ENCODE results near the gene AMPD2. TPM values are rescaled to one million over a fixed set of nuclear protein-coding genes. Genes with fewer than 3 reads are reported as not detected.
A peak's percentile ranks its signal among the peaks of the same experiment; 100 is the strongest.

Gene AMPD2
- total and polyA plus RNA-seq, 9 of the 15 experiments (the other 6 are each of a cell fraction or from before 2014, with no cell fraction given) = 2.0 to 77.7 (median 28.2) TPM

DNA sequence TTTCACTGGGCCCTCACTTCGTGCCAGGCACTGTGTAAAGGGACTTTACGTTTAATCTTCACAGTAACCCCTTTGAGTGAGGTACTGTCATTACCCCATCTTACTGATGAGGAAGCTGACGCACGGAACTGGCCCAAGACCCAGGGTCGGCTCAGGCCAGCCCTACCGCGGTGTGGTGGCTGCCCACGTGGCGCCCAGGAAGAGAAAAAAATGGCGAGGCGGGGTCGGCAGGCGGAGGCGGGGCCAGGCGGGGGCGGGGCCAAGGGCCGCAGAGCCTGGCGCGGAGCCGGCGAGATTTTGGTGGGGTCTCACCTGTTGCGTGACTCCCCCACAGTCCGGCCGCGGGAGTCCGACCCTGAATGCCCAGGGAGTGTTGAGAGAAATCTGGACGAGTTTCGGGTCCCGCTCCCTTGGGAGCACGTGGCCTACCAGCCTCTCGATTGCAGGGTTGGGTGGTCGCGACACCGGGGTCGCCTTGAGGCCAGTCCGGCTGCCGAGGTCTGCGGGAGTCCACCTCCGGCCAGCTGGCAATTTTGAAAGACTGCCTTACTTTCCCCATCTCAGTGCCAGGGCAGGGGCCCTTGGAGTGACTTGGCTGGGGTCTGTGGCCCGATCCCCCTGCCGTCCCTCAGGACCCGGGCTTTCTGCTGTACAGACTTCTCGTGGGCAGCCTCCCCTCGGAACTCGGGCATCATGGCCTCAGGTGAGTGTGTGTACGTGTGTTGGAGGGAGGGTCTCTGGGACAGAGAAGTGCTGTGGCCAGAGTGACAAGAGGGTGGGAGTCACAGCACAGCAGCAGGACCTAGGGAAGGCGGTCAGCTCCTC is at the start of gene AMPD2, which contains the start of gene GNAT2 (continued):
- TF ChIP-seq, protein P1, sequence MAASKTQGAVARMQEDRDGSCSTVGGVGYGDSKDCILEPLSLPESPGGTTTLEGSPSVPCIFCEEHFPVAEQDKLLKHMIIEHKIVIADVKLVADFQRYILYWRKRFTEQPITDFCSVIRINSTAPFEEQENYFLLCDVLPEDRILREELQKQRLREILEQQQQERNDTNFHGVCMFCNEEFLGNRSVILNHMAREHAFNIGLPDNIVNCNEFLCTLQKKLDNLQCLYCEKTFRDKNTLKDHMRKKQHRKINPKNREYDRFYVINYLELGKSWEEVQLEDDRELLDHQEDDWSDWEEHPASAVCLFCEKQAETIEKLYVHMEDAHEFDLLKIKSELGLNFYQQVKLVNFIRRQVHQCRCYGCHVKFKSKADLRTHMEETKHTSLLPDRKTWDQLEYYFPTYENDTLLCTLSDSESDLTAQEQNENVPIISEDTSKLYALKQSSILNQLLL (CRISPR knock-in tag; IDR thresholded peaks at IDR 0.05; ENCODE audit: borderline replicate concordance) = no peak
- TF ChIP-seq, protein P2, sequence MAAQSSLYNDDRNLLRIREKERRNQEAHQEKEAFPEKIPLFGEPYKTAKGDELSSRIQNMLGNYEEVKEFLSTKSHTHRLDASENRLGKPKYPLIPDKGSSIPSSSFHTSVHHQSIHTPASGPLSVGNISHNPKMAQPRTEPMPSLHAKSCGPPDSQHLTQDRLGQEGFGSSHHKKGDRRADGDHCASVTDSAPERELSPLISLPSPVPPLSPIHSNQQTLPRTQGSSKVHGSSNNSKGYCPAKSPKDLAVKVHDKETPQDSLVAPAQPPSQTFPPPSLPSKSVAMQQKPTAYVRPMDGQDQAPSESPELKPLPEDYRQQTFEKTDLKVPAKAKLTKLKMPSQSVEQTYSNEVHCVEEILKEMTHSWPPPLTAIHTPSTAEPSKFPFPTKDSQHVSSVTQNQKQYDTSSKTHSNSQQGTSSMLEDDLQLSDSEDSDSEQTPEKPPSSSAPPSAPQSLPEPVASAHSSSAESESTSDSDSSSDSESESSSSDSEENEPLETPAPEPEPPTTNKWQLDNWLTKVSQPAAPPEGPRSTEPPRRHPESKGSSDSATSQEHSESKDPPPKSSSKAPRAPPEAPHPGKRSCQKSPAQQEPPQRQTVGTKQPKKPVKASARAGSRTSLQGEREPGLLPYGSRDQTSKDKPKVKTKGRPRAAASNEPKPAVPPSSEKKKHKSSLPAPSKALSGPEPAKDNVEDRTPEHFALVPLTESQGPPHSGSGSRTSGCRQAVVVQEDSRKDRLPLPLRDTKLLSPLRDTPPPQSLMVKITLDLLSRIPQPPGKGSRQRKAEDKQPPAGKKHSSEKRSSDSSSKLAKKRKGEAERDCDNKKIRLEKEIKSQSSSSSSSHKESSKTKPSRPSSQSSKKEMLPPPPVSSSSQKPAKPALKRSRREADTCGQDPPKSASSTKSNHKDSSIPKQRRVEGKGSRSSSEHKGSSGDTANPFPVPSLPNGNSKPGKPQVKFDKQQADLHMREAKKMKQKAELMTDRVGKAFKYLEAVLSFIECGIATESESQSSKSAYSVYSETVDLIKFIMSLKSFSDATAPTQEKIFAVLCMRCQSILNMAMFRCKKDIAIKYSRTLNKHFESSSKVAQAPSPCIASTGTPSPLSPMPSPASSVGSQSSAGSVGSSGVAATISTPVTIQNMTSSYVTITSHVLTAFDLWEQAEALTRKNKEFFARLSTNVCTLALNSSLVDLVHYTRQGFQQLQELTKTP (IDR thresholded peaks at IDR 0.05; ENCODE audit: low read depth in 1 of 2, partially characterized antibody in 2 of 2) = no peak
- no peak for TF ChIP-seq NR3C1 (CRISPR knock-in tag; IDR thresholded peaks at IDR 0.05)
- TF ChIP-seq ZNF76 (CRISPR knock-in tag; IDR thresholded peaks at IDR 0.05; ENCODE audit: borderline replicate concordance) = no peak
- no peak for TF ChIP-seq PYGO2 (tag; IDR thresholded peaks at IDR 0.05)
- TF ChIP-seq PPARD (CRISPR knock-in tag; IDR thresholded peaks at IDR 0.05) = no peak
- peak; percentile 81 for TF ChIP-seq CCNT2 (IDR thresholded peaks at IDR 0.05; ENCODE audit: borderline replicate concordance, extremely low read depth, insufficient read length, low read depth, low read length)
- TF ChIP-seq MYBL2 (IDR thresholded peaks at IDR 0.05; ENCODE audit: low read depth) = no peak
- no peak for TF ChIP-seq MYBL2 (CRISPR knock-in tag; IDR thresholded peaks at IDR 0.05; ENCODE audit: borderline replicate concordance)
- TF ChIP-seq ZNF717 (CRISPR knock-in tag; IDR thresholded peaks at IDR 0.05) = 0 out of 2 replicates have a peak, but pooled peaks have one; percentile 28
- TF ChIP-seq IFI16 (CRISPR knock-in tag; IDR thresholded peaks at IDR 0.05) = no peak
- TF ChIP-seq, protein P3, sequence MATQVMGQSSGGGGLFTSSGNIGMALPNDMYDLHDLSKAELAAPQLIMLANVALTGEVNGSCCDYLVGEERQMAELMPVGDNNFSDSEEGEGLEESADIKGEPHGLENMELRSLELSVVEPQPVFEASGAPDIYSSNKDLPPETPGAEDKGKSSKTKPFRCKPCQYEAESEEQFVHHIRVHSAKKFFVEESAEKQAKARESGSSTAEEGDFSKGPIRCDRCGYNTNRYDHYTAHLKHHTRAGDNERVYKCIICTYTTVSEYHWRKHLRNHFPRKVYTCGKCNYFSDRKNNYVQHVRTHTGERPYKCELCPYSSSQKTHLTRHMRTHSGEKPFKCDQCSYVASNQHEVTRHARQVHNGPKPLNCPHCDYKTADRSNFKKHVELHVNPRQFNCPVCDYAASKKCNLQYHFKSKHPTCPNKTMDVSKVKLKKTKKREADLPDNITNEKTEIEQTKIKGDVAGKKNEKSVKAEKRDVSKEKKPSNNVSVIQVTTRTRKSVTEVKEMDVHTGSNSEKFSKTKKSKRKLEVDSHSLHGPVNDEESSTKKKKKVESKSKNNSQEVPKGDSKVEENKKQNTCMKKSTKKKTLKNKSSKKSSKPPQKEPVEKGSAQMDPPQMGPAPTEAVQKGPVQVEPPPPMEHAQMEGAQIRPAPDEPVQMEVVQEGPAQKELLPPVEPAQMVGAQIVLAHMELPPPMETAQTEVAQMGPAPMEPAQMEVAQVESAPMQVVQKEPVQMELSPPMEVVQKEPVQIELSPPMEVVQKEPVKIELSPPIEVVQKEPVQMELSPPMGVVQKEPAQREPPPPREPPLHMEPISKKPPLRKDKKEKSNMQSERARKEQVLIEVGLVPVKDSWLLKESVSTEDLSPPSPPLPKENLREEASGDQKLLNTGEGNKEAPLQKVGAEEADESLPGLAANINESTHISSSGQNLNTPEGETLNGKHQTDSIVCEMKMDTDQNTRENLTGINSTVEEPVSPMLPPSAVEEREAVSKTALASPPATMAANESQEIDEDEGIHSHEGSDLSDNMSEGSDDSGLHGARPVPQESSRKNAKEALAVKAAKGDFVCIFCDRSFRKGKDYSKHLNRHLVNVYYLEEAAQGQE (IDR thresholded peaks at IDR 0.05; ENCODE audit: borderline replicate concordance) = peak; percentile 43
- TF ChIP-seq, protein P3 (CRISPR knock-in tag; IDR thresholded peaks at IDR 0.05; ENCODE audit: low read depth) = no peak
